Measurements from ENCODE around the gene CEBPG.

DNA sequence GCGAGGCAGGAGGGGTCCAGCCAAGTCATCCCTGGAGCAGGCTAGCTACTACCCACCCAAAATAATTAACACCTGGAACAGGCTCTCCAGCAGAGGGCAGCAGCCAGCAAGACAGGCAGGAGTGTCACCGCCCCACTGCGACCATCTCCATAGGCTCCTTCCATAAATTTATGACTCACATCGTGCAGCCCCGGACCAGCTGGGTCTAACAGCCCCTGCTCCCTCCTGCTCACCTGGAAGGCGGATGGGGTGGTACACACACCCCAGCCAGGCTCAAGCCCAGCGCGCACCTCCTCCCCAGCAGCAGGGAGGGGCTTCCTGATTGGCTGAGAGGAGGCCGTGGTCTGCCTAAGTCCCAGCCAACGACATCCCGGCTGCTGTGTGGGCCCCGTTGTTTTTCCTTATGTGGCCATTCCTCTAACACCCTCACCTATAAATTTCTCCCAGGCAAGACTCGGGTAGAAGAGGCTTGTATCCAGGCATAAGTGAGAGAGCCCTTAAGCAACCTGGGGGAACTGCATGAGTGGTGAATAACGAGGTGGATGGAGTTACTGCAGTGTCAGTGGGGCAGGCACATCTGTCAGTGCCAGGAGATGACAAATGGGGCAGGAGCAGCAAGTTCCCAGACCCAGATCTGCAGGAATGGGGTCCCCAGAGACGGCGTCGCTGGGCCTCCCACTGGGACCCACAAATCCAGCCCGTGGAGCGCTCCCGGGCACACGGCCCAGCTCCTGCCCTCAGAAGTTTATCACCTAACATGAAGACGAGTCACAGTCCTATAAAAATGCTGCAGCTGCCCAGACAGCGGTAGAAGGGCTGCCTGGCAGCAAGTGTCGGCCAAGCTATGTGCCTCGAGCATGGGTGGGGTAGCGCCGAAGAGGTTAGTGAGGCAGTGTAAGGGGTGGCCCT, 43.1 kb downstream of the CEBPG start:
- TF ChIP-seq, protein P1, sequence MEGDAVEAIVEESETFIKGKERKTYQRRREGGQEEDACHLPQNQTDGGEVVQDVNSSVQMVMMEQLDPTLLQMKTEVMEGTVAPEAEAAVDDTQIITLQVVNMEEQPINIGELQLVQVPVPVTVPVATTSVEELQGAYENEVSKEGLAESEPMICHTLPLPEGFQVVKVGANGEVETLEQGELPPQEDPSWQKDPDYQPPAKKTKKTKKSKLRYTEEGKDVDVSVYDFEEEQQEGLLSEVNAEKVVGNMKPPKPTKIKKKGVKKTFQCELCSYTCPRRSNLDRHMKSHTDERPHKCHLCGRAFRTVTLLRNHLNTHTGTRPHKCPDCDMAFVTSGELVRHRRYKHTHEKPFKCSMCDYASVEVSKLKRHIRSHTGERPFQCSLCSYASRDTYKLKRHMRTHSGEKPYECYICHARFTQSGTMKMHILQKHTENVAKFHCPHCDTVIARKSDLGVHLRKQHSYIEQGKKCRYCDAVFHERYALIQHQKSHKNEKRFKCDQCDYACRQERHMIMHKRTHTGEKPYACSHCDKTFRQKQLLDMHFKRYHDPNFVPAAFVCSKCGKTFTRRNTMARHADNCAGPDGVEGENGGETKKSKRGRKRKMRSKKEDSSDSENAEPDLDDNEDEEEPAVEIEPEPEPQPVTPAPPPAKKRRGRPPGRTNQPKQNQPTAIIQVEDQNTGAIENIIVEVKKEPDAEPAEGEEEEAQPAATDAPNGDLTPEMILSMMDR (conservative IDR thresholded peaks at IDR 0.05 in 1 of 2, IDR thresholded peaks at IDR 0.05 in 1 of 2; ENCODE audit: extremely low read depth in 1 of 2, insufficient read depth in 1 of 2, low read depth in 1 of 2, low read length in 2 of 2): peak; percentile 72 to 73
- no peak for TF ChIP-seq EZH2 (IDR thresholded peaks at IDR 0.05; ENCODE audit: borderline replicate concordance, low read length)
